NCI-H2196 (cell line): ENCODE results near the gene GSG1L2.

Source experiments
- DNase-seq: peaks from one replicate; lab custom pipeline; 2025; ENCODE audit not compliant: unreplicated experiment; lab: John Stamatoyannopoulos, UW

The GSG1L2 gene

DNA sequence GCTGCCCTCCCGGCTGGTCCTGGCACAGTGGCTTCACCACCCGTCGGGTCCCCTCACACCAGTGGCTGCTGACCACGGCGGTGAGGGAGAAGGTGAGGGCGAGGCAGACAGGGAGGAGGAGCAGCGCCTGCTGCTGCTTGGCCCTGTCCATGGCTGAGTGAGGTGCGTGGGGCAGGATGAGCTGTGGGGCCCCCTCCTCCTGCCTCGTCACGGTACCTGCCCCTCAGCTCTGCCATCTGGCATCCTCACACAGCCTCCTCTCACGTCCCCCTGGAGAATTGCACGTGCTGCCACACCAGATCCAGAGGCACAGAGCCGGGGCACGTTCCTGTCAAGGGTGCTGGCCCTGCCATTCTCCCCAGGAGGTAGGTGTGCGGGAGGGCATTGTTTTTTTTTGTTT, at the start of gene GSG1L2:
TSS of gene GSG1L2 (minus strand) at position 159 of the 400 bp plus-strand sequence. CDS start at position 151, 8 bp downstream.
- no peak for DNase-seq

DNA sequence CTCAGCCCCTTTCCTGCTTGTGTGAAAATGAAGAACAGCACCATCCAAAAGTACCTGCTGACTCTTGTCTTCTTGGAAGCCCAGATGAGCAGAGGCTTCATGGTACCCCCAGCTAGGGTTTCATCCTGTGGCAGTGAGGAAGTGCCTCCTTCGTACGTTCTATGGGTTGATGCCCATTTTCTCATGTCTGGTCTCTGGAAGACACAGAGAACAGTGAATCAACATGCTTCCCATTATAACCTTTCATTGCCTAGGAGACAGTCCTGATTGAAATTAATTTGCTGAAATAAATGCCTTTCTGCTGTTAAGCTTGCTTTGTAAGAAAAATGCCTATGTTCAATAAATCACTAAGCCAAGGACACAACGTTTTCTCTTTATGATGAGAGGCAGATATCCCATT, 46.7 kb upstream of the GSG1L2 start:
- no peak for DNase-seq

DNA sequence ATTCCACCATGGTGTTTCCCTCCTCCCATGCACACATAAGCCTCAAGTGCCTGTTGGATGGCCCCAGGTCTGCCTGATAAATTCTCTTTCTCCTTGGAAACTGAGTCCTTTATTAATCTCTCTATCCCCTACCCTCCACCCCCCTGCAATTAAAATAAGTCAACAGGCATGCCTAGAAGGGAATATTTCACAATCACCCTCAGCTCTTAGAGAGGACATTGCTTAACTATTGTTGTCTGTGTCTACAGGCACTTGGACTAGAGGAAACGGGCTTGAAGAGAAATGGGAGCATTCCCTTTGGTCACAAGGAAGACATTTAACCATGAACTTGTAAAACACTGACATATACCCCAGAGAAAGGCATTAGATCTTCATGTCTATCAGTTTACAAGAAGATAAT, 43.7 kb upstream of the GSG1L2 start:
- no peak for DNase-seq

DNA sequence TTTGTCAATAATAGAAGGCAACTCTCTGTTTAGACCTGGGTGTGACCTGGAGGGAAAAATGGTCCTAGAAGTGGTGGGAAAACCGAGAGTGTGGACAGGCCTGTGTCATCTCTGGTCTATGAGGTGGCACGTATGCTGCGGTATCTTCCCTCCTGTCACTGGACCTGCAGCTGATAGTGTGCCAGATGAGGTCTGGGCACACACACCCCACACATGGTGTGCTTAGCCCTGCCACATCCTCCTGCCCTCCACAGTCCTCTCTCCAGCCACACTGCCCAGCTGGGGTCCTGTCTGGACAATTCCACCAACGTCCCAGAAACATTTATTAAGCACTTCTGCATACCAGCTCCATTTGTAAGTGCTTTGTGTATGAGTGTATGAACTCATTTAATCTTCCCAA, 41.1 kb upstream of the GSG1L2 start:
- no peak for DNase-seq

DNA sequence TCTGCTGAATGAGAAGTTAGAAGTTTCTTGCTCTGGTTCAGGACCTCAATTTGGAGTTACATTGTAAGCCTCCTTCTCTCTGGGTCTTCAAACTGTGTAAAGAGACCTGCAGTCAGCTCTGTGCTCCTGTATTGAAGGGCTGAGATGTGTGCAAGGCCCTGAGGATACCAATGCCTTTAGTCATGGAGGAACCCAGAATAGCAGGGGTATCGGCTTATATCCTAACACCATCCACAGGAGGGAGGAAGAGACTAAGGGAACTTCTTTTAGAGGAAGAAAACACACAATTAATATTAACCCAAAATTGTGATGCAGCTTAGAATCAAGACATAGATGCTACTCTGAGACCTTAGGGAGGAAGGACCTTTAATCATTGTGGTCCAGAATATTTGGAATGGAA, 40.3 kb upstream of the GSG1L2 start:
- DNase-seq, result no peak

DNA sequence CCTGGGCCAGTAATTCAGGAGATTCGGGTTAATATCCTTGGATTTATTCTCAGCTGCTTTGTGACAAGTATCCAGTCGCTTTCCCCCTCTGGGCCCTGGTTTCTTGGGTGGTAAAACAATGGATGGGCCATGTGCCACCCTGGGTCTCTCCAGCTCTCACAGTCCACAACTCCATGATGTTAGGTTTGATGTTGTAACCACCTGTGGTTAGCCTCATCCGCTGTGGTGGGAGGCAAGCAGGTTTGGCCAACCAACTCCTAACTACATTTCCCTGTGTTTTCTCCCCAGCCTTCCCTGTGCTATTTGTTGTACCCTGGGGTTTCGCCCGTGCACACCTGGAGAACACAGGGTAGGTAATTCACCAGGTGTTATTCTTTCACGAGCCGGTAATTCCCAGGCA, 39.0 kb upstream of the GSG1L2 start:
- DNase-seq, result no peak

DNA sequence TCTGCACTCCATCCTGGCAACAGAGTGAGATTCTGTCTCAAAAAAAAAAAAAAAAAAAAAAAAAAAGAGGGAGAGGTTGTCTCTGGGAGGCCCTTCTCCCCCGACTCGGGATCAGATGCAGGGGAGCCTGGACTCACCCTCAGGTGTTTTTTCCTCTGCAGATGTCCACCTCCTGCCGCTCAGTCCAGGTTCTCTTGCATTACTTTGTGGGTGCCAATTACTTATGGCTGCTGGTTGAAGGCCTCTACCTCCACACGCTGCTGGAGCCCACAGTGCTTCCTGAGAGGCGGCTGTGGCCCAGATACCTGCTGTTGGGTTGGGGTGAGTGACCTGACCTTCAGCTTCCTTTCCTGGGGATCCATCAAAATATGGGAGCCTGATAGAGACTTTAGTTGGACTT, 37.9 kb upstream of the GSG1L2 start:
- no peak for DNase-seq

DNA sequence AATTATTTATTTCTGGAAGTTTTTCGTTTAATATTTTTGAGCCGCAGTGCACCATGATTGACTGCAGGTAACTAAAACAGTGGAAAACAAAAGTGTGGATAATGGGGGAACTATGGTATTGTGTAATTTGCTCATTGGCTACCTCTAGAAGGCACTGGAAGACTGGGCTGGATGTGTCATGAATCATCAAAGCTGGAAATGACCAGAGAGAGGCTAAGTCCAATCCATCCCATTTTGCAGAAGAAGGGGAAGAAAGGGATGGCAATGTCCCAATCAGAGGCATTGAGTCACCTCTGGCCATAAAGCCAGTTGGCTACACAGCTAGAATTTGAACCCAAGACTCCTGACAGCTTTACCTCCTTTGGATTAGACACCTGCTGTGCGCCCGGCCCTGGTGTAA, 33.2 kb upstream of the GSG1L2 start:
- DNase-seq, result no peak

DNA sequence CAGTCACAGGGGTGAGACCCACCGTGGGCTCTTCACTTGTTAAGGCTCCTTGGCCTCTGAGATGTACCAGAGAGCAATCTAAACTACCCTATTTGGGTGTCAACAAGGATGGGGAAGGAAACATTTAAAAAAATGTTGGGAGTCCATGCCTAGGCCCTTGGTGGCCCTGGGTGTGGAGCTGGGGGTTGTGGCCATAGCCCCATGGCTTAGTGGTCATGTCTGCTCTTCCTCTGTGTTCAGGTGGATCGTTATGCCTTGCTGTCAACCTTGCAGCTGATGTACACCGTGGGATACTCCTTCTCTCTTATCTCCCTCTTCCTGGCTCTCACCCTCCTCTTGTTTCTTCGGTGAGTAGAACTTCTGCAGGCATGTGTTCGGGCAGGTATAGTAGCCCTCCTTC, 32.4 kb upstream of the GSG1L2 start:
- DNase-seq, result no peak

DNA sequence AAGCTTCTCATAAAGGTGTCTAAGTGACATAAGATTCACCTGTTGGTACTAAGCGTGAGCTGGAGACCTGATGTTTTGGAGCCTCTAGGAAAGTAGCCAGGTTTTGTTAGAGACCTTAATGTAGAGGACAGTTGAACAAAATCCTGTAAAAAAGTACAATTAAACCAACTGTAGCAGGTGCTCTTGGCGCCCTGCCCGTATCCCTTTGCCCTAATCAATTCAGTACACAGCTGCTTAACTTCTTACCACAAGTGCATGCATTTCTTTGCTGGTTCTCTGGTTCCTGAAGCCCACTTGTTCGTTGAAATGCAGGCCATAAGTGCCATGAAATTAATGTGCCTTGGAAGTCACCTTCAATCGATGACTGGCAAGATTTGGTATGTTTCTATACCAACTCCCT, 28.3 kb upstream of the GSG1L2 start:
- no peak for DNase-seq

DNA sequence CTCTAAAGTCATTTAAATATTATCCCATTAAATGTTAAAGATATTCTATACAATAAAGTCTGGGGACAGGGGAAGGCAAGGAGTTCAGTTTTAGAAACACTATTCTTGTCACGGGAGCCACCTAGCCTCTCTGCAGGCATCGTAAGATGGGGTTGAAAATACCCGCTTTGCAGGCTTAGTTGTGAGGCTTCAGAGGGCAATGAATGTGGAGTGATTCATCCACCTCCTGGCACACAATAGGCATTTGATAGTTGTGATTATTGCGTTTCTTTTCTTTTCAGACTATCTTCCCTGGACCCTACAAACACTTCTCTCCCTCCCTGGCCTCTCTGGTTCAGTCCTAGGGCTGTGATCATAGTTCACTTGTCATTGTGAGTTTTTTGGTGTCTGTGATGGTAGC, 23.4 kb upstream of the GSG1L2 start:
- no peak for DNase-seq

DNA sequence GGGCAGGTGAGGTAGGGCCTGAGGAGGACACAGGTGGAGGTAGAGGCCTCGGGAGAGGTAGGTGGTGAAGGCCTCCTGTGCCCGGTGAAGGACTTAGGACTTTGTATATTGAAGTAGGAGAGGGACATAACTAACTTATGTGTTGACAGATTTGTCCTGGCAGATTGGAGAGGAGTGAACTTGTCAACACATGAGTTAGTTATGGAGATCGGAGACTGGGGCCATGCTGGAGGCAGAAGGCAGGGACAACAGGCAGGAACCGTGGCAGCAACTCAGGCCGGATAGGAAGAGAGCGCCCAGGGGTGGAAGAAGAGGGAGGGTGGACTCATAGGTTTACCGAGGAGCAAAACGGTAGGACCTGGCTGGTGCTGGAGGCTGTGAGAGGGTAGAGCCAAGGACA, 22.3 kb upstream of the GSG1L2 start:
- no peak for DNase-seq

DNA sequence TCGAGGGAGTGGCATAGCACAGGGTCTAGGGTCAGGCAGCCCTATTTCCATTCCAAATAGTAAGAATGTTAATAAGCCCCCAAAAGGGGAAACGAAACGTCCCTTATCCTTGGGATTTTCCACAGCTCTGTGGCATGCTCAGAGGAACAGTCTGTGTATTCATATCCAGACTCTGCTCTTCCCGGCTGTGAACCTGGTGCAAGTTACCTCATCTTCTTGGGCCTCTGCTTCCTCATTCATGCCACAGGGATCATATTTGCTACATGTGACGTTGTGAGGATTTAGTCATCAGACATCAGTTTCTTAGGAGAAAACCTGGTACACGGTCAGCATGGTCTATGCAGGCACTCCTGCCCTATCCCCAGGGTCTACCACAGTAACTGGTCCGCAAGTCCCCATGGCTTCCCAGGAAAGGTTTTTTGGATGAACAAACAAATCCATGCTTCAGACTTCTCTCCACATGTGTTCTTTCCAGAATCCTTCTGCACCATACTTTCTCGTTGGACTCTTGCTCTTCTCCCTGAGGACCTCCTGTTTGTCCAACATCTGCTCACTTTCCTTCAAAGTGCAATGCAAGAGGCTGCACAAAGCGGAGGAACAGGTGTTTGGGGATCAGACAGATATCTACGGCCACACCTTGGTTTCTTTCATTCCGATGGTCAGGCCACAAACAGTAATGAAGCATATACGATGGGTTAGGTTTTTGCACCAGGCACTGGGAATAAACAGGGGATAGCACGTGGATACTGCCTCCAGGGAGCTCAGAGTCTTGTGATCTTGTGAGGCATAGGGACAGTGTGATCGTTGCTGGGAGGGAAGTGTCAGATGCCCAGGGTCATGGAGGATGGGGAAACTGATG, 21.5 kb upstream of the GSG1L2 start:
- DNase-seq, result no peak

DNA sequence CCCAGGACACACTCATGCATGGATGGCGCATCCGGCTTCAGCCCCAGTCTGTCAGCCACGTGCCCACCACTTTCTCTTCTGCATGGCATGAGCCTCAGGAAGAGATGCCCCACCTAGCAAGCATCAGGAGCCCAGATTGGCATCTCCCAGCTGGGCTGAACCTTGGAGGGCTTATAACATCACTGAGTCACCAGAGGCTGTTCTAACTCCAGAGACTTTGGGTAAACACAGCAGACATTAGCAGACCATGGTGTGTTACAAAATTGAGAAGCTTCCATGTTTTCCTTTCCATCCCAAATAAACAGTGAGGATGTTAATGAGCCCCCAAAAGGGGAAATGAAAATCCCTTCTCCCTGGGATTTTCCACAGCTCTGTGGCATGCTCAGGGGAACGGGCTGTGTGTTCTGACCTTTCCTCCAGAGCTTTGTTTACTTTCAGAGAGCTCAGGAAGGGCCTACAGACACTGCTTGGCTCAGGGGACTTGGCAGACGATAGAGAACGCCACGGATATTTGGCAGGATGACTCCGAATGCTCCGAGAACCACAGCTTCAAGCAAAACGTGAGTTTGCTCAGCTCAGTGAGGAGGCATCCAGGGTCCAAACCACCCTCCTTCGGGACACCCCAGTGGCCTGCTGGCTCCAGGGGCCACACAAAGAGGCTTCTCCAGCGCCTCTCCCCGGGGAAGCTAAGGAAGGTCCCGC, 20.3 kb upstream of the GSG1L2 start:
- DNase-seq, result no peak

DNA sequence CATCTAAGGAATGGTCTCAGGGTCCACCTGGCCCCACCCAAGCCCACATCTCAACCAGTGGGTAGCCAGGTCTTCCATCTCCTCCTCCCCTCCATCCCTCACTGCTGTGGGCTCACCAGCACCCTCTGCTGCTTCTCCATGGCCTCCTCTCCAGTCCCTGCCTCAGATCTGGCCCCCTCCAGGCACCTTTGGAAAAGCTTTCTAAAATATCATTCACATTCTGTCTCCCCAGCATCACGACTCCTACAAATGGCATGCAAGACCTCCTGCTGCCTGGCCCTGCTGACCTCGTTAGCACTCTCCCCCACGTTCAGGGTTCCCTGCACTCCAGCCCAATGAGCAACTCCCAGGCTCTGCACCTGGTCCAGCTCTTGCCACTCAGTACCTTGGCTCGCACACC, 17.6 kb upstream of the GSG1L2 start:
- DNase-seq, result no peak

DNA sequence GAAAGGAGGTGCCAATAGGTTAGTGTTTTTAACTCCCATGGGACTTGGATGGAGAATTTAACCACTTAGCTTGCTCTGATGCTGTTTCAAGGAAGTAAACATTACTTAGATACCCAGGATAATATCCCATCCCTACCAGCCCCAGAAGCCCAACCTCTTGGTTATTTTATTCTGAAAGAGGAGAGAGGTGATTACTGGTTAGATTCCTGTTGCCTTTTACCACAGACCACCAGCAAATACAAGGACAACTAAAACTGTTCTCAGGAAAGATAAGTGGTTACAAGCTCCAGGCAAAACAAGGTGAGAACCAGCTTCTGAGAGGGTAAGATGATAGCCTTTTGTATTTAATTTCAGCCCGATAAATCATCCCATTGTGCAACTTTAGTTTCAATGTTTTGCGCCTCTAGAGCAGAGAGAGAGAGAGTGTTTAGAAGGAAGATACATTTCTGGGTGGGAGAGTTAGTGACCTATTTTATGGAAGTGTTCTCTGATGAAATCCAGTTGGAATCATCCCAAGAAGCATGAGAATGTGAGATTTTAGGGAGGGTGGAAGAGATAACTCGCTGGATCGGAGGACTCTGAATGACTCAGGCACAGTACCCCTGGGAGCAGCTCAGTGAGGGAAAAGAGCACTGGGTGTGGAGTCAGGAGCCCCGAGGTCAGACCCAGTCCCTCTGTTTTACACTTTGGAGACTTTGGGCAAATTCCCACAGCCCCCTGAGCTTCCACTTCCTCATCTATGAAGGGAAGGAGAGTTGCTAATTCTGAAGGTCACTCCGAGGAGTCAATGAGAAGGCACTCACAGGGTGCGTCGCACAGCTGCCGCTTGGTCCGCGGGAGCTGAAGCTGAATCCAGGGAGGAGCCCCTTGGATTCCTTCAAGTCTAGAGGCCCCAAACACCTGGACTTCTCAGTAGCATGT, 15.9 kb upstream of the GSG1L2 start:
- DNase-seq, result no peak

DNA sequence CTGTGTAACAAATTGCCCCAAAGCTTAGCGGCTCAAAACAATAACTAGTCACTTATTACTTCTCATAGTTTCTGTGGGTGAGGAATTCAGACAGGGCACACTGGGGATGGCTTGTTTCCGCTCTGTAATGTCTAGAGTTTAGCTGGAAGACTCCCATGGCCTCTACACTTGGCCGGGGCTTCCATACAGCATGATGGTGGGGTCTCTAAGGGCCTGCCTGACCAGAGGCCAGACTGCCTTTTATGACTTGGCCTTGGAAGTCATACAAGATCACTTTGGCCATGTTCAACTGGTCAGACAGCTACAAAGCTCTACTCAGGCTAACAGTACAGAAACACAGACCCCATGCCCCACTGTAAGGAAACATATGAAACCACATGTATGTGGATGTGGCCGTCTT, 12.0 kb upstream of the GSG1L2 start:
- no peak for DNase-seq

DNA sequence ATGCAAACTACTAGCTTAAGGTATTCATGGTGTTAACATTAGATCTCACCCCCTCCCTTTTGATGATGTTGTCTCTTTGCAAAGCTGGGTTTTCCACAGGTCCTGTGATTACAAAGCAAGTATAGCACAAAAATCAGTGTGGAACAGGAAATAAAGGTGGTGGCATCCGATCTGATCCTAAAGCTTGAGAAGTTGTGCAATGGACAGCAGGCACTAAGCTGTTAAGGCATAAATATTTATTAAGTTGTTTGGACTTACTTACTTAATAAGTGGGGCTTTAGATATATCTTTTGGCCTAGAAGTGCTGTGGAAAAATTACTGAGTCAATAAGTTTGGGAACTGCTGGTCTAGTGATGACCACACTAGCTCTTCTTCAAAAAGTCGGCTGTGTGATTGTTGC, 8.8 kb upstream of the GSG1L2 start:
- DNase-seq, result no peak

DNA sequence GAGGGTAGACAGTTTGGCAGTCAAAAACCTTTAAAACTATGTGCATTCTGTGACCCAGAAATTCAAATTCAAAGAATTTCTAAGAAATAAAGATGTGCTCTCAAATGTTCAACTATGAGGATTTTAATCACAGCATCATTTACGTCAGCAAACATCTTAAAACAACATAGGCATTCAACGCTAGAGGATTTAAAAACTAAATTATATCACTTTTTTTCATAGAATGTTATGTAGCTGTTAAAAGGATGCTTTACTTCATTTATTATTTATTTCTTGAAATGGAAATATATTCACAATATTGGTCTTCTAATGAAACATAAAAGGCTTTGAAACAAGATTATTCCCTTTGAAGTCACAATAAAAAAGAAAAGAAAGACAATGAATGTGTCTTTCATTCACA, 7.5 kb upstream of the GSG1L2 start:
- DNase-seq, result no peak

DNA sequence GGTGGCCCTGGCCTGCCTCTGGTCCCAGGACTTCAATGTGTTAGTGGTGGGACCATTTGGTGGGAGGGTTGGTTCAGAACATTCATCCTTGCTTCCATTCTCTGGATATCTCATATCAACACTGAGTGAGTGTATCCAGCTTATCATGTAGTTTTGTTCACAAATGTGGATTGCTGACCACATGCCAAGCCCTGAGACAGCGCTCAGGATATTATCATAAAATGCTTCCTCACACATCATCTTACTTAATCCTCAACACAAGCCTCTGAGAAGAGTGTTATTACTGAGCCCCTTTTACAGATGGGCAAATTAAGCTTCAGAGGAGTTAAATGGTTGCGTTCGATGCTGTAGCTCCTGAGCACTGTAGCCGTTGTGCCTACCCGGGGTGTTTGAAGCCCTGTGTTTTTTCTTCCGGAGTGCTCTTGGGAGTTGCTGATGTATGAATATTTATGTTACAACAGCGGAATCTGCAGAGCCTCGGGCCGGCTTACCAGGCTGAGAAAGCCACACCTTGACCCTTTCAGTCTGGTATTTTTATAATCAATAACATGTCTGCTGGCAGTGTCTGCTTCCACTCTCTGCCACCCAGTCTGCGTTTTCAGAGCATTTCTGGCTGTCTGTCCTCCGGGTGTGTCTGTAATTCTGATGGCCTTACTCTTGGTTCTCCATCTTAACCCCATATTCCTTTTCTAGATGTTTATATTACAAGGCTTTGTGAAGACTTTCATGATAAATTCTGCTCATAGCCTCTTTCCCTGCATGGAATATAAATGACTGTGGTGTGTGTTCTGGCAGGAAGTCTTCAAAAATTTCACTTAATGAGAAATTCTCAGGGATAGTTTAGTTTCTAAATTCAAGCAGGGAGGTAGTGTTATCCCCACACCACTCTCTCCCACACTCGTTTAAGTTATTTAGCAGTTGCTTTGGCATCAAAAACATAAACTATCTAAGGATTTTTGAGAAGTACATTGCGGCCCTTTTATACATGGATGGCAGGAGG, 6.7 kb upstream of the GSG1L2 start:
- DNase-seq, result no peak
